HL-60 (cell line): Measurements from ENCODE around the gene GPR137.

Source experiments
- CTCF ChIP-seq: IDR thresholded peaks from one replicate; pipeline ENCODE4 v1.5.1; 2011; ENCODE audit warnings: low read length, control low read depth, inconsistent platforms; ENCODE audit not compliant: insufficient read depth
- GABPA ChIP-seq: IDR thresholded peaks from 2 replicates; pipeline ENCODE4 v1.6.1; 2012; ENCODE audit warnings: low read depth
- POLR2AphosphoS5 ChIP-seq: IDR thresholded peaks from 2 replicates; pipeline ENCODE4 v1.6.1; 2012; ENCODE audit warnings: low read depth
- REST ChIP-seq: IDR thresholded peaks from 2 replicates; pipeline ENCODE4 v1.6.1; 2012; ENCODE audit warnings: low read depth; ENCODE audit not compliant: insufficient replicate concordance

- TF ChIP-seq GABPA, result no peak
- TF ChIP-seq CTCF, result no peak
- TF ChIP-seq POLR2AphosphoS5, result peak; percentile 37
- TF ChIP-seq REST, result peak; percentile 30
These were observed 17.4 kb upstream of the GPR137 start for GRCh38 chr11:64268025-64268892.
